GM23338 (cell line): ENCODE results near the gene GCNT3. TPM values are rescaled to one million over a fixed set of nuclear protein-coding genes. Genes with fewer than 3 reads are reported as not detected.
A peak's percentile ranks its signal among the peaks of the same experiment; 100 is the strongest.

ENCODE experiments used
- ATAC-seq: fragments of 200-7000 bp; cut with Tn5 transposase; 3 replicates; pipeline ENCODE4 v1.9.1; 2020
- DNase-seq: peaks from one replicate; pipeline ENCODE4 v3.0.0-alpha.2; 2015; ENCODE audit warnings: low spot score
- H2AFZ ChIP-seq: fragments of 200-600 bp; sonication (generic); 2 replicates; pipeline ENCODE4 v1.8.0; 2016; ENCODE audit warnings: antibody characterized with exemption, mild to moderate bottlenecking, moderate library complexity
- H3F3A ChIP-seq: fragments of 200-600 bp; sonication (generic); replicated peaks from 2 replicates; pipeline ENCODE4 v1.8.0; 2017; ENCODE audit warnings: antibody characterized with exemption, mixed run types, low read depth
- H3K27ac ChIP-seq: fragments of 200-600 bp; sonication (generic); 2 replicates; pipeline ENCODE4 v1.6.1; 2016; ENCODE audit warnings: low read depth
- H3K27me3 ChIP-seq: fragments of 200-600 bp; sonication (generic); 2 replicates; pipeline ENCODE4 v1.8.0; 2016; ENCODE audit warnings: mild to moderate bottlenecking, mixed run types, moderate library complexity; ENCODE audit not compliant: insufficient read depth
- H3K36me3 ChIP-seq: fragments of 200-600 bp; sonication (generic); 2 replicates; pipeline ENCODE4 v1.8.0; 2016; ENCODE audit warnings: mild to moderate bottlenecking; ENCODE audit not compliant: insufficient read depth
- H3K4me1 ChIP-seq: fragments of 200-600 bp; sonication (generic); 2 replicates; pipeline ENCODE4 v1.8.0; 2016; ENCODE audit warnings: mild to moderate bottlenecking, moderate library complexity; ENCODE audit not compliant: insufficient read depth
- H3K4me2 ChIP-seq: fragments of 200-600 bp; sonication (generic); 2 replicates; pipeline ENCODE4 v1.7.1; 2017; ENCODE audit warnings: mixed run types
- H3K4me3 ChIP-seq: fragments of 200-600 bp; sonication (generic); 2 replicates; pipeline ENCODE4 v1.6.1; 2016; ENCODE audit warnings: mixed run types
- H3K79me2 ChIP-seq: fragments of 200-600 bp; sonication (generic); replicated peaks from 2 replicates; pipeline ENCODE4 v1.8.0; 2017; ENCODE audit warnings: mild to moderate bottlenecking; ENCODE audit not compliant: insufficient read depth
- H3K9me2 ChIP-seq: fragments of 200-600 bp; sonication (generic); 2 replicates; pipeline ENCODE4 v1.8.0; 2017; ENCODE audit not compliant: insufficient read depth
- H4K20me1 ChIP-seq: fragments of 200-600 bp; sonication (generic); replicated peaks from 2 replicates; pipeline ENCODE4 v1.8.0; 2017; ENCODE audit warnings: mild to moderate bottlenecking; ENCODE audit not compliant: insufficient read depth
- H3K27ac Mint-ChIP-seq: 2 replicates; pipeline ENCODE4 v1.8.0; 2020; ENCODE audit warnings: inconsistent platforms, mild to moderate bottlenecking, moderate library complexity, mixed read lengths
- H3K27me3 Mint-ChIP-seq: 3 replicates; pipeline ENCODE4 v1.8.0; 2022; ENCODE audit warnings: low read depth, mild to moderate bottlenecking, moderate library complexity, mixed read lengths, inconsistent platforms; ENCODE audit not compliant: insufficient read depth, poor library complexity
- H3K36me3 Mint-ChIP-seq: 3 replicates; pipeline ENCODE4 v1.8.0; 2021; ENCODE audit warnings: low read depth, mild to moderate bottlenecking, inconsistent platforms, moderate library complexity, mixed read lengths
- H3K4me1 Mint-ChIP-seq: 3 replicates; pipeline ENCODE4 v1.8.0; 2020; ENCODE audit warnings: mild to moderate bottlenecking, inconsistent platforms, mixed read lengths
- H3K4me3 Mint-ChIP-seq: 3 replicates; pipeline ENCODE4 v1.8.0; 2021; ENCODE audit warnings: moderate library complexity, mild to moderate bottlenecking, inconsistent platforms, mixed read lengths
- H3K9me3 Mint-ChIP-seq: 3 replicates; pipeline ENCODE4 v1.8.0; 2020; ENCODE audit warnings: moderate library complexity, mild to moderate bottlenecking, inconsistent platforms, mixed read lengths
- CREB1 ChIP-seq: fragments of 250-450 bp; sonication (Bioruptor Pico); IDR thresholded peaks from 2 replicates; pipeline ENCODE4 v1.5.0; 2020; ENCODE audit warnings: low read depth, mild to moderate bottlenecking, moderate library complexity
- EZH2 ChIP-seq: fragments of 200-600 bp; sonication (generic); IDR thresholded peaks from one replicate; pipeline ENCODE4 v1.8.0; 2017; ENCODE audit warnings: antibody characterized with exemption, mild to moderate bottlenecking, low read depth; ENCODE audit not compliant: unreplicated experiment
- EZH2phosphoT487 ChIP-seq: fragments of 200-600 bp; sonication (generic); IDR thresholded peaks from one replicate; pipeline ENCODE4 v1.8.1; 2018; ENCODE audit warnings: antibody characterized with exemption; ENCODE audit not compliant: unreplicated experiment
- POLR2AphosphoS5 ChIP-seq: IDR thresholded peaks from 2 replicates; pipeline ENCODE4 v1.6.1; 2016; ENCODE audit warnings: antibody characterized with exemption, low read depth
- STAT1 ChIP-seq: IDR thresholded peaks from one replicate; pipeline ENCODE4 v1.6.1; 2016; ENCODE audit warnings: antibody characterized with exemption; ENCODE audit not compliant: unreplicated experiment
- ZNF114 ChIP-seq: fragments of 250-450 bp; sonication (Bioruptor Pico); IDR thresholded peaks from 2 replicates; pipeline ENCODE4 v1.5.0; 2020; ENCODE audit warnings: mild to moderate bottlenecking, moderate library complexity
- ZNF331 ChIP-seq: fragments of 250-450 bp; sonication (Bioruptor Pico); IDR thresholded peaks from 2 replicates; pipeline ENCODE4 v1.5.0; 2020; ENCODE audit warnings: low read depth, mild to moderate bottlenecking, moderate library complexity
- polyA plus RNA-seq: library from polyadenylated mRNA; unstranded; fragments of >200 nt; fragmentation: Nextera tagmentation; extraction: Ambion mirVana; gene quantifications from 2 replicates; pipeline ENCODE4 v1.2.1, GENCODE V29; 2016
- total RNA-seq: library from RNA; depleted of rRNA; stranded (reverse); fragments of >200 nt; shearing (Covaris generic); gene quantifications from 2 replicates; pipeline ENCODE4 v1.2.3, GENCODE V29; 2014
- TF ChIP-seq, protein P1 (sequence below): IDR thresholded peaks from one replicate; pipeline ENCODE4 v1.6.1; 2018; ENCODE audit warnings: antibody characterized with exemption; ENCODE audit not compliant: unreplicated experiment
- TF ChIP-seq, protein P2 (sequence below): IDR thresholded peaks from 2 replicates; pipeline ENCODE4 v1.6.1; 2016; ENCODE audit warnings: antibody characterized with exemption
- TF ChIP-seq, protein P3 (sequence below): fragments of 250-450 bp; sonication (Bioruptor Pico); IDR thresholded peaks from 2 replicates; pipeline ENCODE4 v1.5.0; 2020; ENCODE audit warnings: mild to moderate bottlenecking, moderate library complexity
- TF ChIP-seq, protein P4 (sequence below), 2 experiments: fragments of 200-600 bp in 1 of 2; sonication (generic) in 1 of 2; conservative IDR thresholded peaks; 2 replicates each; pipeline versions ENCODE4 v1.5.1 to v1.6.1; 2016 to 2017; ENCODE audit warnings: antibody characterized with exemption in 2 of 2, low read depth in 2 of 2, mild to moderate bottlenecking in 2 of 2, moderate library complexity in 1 of 2

Gene GCNT3
- total and polyA plus RNA-seq, 2 experiments from 2014 or later, result not detected

DNA sequence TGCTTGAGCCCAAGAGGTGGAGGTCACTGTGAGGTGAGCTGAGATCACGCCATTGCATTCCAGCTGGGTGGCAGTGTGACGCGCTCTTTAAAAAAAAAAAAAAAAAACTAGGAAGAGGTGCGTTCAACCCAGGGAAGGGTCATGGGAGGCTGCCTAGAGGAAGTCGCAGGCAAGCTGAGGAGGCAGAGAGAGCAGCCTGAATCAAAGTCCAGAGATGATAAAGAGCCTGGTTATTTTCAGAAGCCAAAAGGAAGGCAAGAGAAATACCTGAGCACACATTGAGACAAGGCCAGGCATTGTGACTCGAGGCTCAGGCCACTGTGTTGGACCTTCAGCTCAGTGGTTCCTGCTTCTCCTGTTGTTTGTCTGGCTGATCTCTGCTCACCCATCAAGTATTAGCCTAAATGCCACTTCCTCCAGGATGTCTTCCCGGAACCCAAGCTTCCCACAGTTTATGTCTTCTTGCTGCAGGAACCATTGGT lies 16.1 kb upstream of the GCNT3 start:
- H3K4me1 Mint-ChIP-seq, result 0 out of 3 replicates have a peak, but pooled peaks cover 2% of the 10 kb centered on the region
- no peaks in the 10 kb centered on the region for H3K9me2 ChIP-seq
- 0 out of 3 replicates have a peak, but pooled peaks cover 4% of the 10 kb centered on the region for H3K36me3 Mint-ChIP-seq
- no peaks in the 10 kb centered on the region for H3K79me2 ChIP-seq
- no peaks in the 10 kb centered on the region for H4K20me1 ChIP-seq
- H3K27ac ChIP-seq, result no peak overlapping the region
- 0 out of 2 replicates have a peak overlapping the region, but pooled peaks have one; percentile 69 for H2AFZ ChIP-seq
- no peak overlapping the region for H3K27ac Mint-ChIP-seq
- H3K4me2 ChIP-seq, result no peak overlapping the region
- H3K4me3 ChIP-seq, result no peak overlapping the region
- no peaks in the 10 kb centered on the region for H3F3A ChIP-seq
- H3K4me3 Mint-ChIP-seq, result no peak overlapping the region
- H3K9me3 Mint-ChIP-seq, result peaks cover 4% of the 10 kb centered on the region; the same call in 2 of the 3 replicates
- H3K27me3 Mint-ChIP-seq, result peaks cover 8% of the 10 kb centered on the region
- H3K27me3 ChIP-seq, result no peaks in the 10 kb centered on the region
- ATAC-seq, result no peak
- no peaks in the 10 kb centered on the region for H3K36me3 ChIP-seq
- TF ChIP-seq, protein P1, sequence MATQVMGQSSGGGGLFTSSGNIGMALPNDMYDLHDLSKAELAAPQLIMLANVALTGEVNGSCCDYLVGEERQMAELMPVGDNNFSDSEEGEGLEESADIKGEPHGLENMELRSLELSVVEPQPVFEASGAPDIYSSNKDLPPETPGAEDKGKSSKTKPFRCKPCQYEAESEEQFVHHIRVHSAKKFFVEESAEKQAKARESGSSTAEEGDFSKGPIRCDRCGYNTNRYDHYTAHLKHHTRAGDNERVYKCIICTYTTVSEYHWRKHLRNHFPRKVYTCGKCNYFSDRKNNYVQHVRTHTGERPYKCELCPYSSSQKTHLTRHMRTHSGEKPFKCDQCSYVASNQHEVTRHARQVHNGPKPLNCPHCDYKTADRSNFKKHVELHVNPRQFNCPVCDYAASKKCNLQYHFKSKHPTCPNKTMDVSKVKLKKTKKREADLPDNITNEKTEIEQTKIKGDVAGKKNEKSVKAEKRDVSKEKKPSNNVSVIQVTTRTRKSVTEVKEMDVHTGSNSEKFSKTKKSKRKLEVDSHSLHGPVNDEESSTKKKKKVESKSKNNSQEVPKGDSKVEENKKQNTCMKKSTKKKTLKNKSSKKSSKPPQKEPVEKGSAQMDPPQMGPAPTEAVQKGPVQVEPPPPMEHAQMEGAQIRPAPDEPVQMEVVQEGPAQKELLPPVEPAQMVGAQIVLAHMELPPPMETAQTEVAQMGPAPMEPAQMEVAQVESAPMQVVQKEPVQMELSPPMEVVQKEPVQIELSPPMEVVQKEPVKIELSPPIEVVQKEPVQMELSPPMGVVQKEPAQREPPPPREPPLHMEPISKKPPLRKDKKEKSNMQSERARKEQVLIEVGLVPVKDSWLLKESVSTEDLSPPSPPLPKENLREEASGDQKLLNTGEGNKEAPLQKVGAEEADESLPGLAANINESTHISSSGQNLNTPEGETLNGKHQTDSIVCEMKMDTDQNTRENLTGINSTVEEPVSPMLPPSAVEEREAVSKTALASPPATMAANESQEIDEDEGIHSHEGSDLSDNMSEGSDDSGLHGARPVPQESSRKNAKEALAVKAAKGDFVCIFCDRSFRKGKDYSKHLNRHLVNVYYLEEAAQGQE, result no peak
- TF ChIP-seq EZH2phosphoT487, result no peak
- TF ChIP-seq, protein P2, sequence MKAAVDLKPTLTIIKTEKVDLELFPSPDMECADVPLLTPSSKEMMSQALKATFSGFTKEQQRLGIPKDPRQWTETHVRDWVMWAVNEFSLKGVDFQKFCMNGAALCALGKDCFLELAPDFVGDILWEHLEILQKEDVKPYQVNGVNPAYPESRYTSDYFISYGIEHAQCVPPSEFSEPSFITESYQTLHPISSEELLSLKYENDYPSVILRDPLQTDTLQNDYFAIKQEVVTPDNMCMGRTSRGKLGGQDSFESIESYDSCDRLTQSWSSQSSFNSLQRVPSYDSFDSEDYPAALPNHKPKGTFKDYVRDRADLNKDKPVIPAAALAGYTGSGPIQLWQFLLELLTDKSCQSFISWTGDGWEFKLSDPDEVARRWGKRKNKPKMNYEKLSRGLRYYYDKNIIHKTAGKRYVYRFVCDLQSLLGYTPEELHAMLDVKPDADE, result no peak
- no peak for TF ChIP-seq ZNF331 (CRISPR knock-in tag)
- TF ChIP-seq, protein P3, sequence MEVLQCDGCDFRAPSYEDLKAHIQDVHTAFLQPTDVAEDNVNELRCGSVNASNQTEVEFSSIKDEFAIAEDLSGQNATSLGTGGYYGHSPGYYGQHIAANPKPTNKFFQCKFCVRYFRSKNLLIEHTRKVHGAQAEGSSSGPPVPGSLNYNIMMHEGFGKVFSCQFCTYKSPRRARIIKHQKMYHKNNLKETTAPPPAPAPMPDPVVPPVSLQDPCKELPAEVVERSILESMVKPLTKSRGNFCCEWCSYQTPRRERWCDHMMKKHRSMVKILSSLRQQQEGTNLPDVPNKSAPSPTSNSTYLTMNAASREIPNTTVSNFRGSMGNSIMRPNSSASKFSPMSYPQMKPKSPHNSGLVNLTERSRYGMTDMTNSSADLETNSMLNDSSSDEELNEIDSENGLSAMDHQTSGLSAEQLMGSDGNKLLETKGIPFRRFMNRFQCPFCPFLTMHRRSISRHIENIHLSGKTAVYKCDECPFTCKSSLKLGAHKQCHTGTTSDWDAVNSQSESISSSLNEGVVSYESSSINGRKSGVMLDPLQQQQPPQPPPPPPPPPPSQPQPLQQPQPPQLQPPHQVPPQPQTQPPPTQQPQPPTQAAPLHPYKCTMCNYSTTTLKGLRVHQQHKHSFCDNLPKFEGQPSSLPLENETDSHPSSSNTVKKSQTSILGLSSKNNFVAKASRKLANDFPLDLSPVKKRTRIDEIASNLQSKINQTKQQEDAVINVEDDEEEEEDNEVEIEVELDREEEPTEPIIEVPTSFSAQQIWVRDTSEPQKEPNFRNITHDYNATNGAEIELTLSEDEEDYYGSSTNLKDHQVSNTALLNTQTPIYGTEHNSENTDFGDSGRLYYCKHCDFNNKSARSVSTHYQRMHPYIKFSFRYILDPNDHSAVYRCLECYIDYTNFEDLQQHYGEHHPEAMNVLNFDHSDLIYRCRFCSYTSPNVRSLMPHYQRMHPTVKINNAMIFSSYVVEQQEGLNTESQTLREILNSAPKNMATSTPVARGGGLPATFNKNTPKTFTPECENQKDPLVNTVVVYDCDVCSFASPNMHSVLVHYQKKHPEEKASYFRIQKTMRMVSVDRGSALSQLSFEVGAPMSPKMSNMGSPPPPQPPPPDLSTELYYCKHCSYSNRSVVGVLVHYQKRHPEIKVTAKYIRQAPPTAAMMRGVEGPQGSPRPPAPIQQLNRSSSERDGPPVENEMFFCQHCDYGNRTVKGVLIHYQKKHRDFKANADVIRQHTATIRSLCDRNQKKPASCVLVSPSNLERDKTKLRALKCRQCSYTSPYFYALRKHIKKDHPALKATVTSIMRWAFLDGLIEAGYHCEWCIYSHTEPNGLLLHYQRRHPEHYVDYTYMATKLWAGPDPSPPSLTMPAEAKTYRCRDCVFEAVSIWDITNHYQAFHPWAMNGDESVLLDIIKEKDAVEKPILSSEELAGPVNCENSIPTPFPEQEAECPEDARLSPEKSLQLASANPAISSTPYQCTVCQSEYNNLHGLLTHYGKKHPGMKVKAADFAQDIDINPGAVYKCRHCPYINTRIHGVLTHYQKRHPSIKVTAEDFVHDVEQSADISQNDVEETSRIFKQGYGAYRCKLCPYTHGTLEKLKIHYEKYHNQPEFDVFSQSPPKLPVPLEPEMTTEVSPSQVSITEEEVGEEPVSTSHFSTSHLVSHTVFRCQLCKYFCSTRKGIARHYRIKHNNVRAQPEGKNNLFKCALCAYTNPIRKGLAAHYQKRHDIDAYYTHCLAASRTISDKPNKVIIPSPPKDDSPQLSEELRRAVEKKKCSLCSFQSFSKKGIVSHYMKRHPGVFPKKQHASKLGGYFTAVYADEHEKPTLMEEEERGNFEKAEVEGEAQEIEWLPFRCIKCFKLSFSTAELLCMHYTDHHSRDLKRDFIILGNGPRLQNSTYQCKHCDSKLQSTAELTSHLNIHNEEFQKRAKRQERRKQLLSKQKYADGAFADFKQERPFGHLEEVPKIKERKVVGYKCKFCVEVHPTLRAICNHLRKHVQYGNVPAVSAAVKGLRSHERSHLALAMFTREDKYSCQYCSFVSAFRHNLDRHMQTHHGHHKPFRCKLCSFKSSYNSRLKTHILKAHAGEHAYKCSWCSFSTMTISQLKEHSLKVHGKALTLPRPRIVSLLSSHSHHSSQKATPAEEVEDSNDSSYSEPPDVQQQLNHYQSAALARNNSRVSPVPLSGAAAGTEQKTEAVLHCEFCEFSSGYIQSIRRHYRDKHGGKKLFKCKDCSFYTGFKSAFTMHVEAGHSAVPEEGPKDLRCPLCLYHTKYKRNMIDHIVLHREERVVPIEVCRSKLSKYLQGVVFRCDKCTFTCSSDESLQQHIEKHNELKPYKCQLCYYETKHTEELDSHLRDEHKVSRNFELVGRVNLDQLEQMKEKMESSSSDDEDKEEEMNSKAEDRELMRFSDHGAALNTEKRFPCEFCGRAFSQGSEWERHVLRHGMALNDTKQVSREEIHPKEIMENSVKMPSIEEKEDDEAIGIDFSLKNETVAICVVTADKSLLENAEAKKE (CRISPR knock-in tag), result no peak
- TF ChIP-seq, protein P4, sequence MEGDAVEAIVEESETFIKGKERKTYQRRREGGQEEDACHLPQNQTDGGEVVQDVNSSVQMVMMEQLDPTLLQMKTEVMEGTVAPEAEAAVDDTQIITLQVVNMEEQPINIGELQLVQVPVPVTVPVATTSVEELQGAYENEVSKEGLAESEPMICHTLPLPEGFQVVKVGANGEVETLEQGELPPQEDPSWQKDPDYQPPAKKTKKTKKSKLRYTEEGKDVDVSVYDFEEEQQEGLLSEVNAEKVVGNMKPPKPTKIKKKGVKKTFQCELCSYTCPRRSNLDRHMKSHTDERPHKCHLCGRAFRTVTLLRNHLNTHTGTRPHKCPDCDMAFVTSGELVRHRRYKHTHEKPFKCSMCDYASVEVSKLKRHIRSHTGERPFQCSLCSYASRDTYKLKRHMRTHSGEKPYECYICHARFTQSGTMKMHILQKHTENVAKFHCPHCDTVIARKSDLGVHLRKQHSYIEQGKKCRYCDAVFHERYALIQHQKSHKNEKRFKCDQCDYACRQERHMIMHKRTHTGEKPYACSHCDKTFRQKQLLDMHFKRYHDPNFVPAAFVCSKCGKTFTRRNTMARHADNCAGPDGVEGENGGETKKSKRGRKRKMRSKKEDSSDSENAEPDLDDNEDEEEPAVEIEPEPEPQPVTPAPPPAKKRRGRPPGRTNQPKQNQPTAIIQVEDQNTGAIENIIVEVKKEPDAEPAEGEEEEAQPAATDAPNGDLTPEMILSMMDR (conservative IDR thresholded peaks at IDR 0.05; ENCODE audit: low read depth in 2 of 2), result no peak
- no peak for TF ChIP-seq POLR2AphosphoS5
- TF ChIP-seq EZH2, result no peak
- no peak for TF ChIP-seq ZNF114 (CRISPR knock-in tag)
- no peak for TF ChIP-seq CREB1
- no peak for TF ChIP-seq STAT1
- DNase-seq, result no peak
- H3K4me1 ChIP-seq, result no peaks in the 10 kb centered on the region
